Measurements from ENCODE around the gene RYK. TPM values are rescaled to one million over a fixed set of nuclear protein-coding genes. Genes with fewer than 3 reads are reported as not detected.
"Not testable (repeated sequence)": the region's sequence is repeated elsewhere in the genome, so short reads cannot be mapped to it uniquely, and the experiment has no call there.

RYK gene
- total RNA-seq, 2 donors from 2014 or later: 36.1 to 43.2 TPM

DNA sequence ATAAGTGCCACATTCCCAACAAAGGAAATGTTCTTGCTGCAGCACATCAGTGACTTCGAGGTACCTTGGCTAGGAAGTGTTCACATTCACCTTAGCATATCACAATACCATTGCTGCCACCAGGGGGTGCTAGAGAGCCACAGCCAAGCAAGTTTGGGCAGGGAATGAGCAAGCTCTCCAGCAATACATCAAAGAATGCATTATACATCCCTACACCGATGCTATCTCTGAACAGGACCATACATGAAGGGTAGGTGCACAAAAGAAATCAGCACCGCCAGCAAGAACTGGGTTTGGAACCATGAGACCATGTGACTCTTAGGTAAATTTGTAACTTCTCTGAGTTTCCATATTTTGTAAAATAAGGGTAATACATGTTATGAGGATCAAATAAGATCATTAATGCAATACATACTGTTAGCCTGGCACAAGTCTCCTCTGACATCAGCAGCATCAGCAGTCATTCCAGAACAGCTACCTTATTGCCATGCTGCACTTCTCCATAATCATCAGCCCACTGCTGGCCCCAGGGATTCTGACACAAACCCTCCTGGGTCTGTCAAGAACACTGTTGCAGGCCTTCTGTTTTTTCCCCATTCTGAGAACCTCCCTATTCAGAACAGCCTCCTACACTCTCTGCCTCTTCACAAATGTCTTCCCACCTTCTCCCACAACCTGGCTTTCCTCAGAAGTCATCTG lies 37.5 kb downstream of the RYK start:
- Histone ChIP-seq H3K4me1 (no peaks in the 10 kb centered on the region), H3K27ac (no peak overlapping the region), H3K36me3 (replicated peaks in 1 of 2; ENCODE audit: insufficient read depth in 1 of 2, low read depth in 2 of 2) (no peaks in the 10 kb centered on the region), H3K4me3 (no peak overlapping the region), H3K9me3 (no peaks in the 10 kb centered on the region), H3K27me3 (no peaks in the 10 kb centered on the region)
- intact Hi-C loops (cut with DNase I): loop anchor here (10.0 kb wide), 2 partner anchors 92 to 262 kb away; no protein-coding TSS in a partner anchor
- WGBS, 2 donors: 13 to 21% methylated on average over 3 of the region's 3 CpGs
- TF ChIP-seq, protein P1, sequence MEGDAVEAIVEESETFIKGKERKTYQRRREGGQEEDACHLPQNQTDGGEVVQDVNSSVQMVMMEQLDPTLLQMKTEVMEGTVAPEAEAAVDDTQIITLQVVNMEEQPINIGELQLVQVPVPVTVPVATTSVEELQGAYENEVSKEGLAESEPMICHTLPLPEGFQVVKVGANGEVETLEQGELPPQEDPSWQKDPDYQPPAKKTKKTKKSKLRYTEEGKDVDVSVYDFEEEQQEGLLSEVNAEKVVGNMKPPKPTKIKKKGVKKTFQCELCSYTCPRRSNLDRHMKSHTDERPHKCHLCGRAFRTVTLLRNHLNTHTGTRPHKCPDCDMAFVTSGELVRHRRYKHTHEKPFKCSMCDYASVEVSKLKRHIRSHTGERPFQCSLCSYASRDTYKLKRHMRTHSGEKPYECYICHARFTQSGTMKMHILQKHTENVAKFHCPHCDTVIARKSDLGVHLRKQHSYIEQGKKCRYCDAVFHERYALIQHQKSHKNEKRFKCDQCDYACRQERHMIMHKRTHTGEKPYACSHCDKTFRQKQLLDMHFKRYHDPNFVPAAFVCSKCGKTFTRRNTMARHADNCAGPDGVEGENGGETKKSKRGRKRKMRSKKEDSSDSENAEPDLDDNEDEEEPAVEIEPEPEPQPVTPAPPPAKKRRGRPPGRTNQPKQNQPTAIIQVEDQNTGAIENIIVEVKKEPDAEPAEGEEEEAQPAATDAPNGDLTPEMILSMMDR (IDR thresholded peaks at IDR 0.05): peak; percentile 82 to 96 (median 87)
- TF ChIP-seq POLR2A (IDR thresholded peaks at IDR 0.05): no peak
- ATAC-seq (peak; percentile 84), DNase-seq (peak; percentile 80 to 90 (median 84))

DNA sequence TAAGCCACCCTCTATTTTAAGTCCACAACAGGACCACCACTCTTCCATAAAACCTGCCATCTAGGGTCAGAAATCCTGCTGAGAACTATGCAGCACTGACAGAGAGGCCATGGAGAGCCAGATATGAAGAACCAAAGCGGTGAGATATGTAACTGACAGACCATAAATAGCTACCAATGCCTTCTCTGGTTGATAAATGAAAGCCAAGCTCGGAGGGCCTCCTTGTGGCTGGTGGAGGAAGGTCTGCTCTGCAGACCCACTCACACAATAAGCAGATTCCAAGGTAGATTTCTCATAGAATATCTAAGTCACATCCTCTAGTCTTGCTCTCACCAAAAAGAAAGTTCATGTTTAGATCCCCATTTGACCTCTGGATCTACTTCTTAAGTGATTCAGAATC lies 38.9 kb downstream of the RYK start:
- 21 to 35% methylated on average over 2 of the region's 2 CpGs for WGBS, 2 donors
- Histone ChIP-seq H3K4me1 (no peaks in the 10 kb centered on the region), H3K4me3 (no peak overlapping the region), H3K27me3 (no peaks in the 10 kb centered on the region), H3K36me3 (replicated peaks in 1 of 2; ENCODE audit: insufficient read depth in 1 of 2, low read depth in 2 of 2) (no peaks in the 10 kb centered on the region), H3K9me3 (no peaks in the 10 kb centered on the region), H3K27ac (no peak overlapping the region)
- DNase-seq (peak in 2 of 4 donors; percentile 27 to 33), ATAC-seq (peak; percentile 45)
- TF ChIP-seq, protein P1 (IDR thresholded peaks at IDR 0.05): peak in 5 of 7 experiments; percentile 30 to 47 (median 33)
- TF ChIP-seq POLR2A (IDR thresholded peaks at IDR 0.05): no peak
- intact Hi-C loops (cut with DNase I): loop anchor here (10.0 kb wide), 2 partner anchors 93 to 263 kb away; no protein-coding TSS in a partner anchor

DNA sequence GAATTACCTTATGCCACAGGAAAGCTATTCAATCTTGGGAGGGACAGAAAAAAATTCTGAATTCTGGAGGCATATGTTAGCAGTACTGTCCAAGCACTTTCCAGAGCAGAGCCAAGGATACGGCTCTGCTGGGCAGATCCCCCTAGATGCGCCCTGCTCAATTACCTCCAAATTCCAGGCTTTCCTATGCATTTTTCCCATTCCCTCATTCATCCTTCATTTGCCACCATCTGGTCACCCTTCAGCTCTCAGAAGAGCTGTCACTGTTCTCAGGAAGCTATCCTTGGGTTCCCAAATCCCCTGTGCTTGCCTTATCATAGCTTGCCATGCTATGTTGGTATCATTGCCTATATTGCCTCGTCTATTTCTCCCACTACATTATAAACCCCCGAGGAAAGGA lies 45.2 kb downstream of the RYK start:
- peaks cover 0 to 7% of the 10 kb centered on the region in 2 donors for H3K36me3 ChIP-seq (replicated peaks in 1 of 2; ENCODE audit: insufficient read depth in 1 of 2, low read depth in 2 of 2)
- ATAC-seq (no peak), DNase-seq (no peak)
- H3K27me3 ChIP-seq: no peaks in the 10 kb centered on the region
- 92% methylated on average over 4 of the region's 4 CpGs for WGBS, 2 donors
- H3K9me3 ChIP-seq: no peaks in the 10 kb centered on the region
- no peak overlapping the region for H3K27ac ChIP-seq
- H3K4me3 ChIP-seq: no peak overlapping the region
- H3K4me1 ChIP-seq: no peaks in the 10 kb centered on the region
- intact Hi-C loops (cut with DNase I): no loop called here
- TF ChIP-seq, protein P1 (IDR thresholded peaks at IDR 0.05): no peak
- no peak for TF ChIP-seq POLR2A (IDR thresholded peaks at IDR 0.05)

DNA sequence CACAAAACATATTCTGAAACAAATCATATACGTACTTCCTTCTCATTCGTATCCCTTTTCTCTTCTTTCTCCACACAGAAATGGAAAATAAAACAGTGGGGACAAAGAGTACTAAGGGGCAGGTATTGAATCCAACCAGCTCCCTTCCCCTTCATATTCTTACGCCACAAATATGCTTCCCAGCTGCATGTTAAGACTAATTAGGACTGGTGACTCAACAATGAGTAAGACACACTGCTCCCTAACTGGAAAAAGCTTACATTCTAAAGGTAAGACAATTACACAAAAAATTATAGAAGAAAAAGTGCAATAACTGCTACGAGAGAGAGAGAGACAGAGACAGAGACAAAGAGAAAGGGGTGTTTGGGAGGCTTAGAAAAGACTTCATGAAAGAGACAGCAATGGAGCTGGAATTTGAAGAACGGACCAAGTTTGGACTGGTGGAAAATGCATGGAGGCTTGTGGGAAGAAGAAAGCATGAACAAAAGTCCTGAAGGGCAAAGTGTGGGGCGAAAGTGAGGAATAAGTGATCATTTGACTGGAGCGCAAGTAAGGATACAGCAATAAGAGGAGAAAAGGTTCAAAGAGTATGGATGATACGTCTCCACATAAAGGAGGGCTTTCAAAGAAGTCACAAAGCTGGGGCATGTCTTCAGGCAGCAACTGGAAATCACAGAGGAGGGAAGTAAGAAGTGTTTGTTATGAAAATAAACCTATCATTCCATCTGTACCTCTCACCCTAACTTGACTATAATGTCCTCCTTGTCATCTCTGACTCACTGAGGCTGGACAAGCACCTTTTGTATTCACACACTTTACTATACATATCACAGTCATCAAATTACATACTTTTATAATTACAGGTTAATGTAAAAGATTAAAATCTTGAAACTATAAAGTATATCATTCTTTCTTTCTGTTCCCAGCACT lies 49.2 kb downstream of the RYK start:
- 95% methylated on average over 8 of the region's 8 CpGs for WGBS, 2 donors
- Histone ChIP-seq H3K27ac (no peak overlapping the region), H3K9me3 (no peaks in the 10 kb centered on the region), H3K27me3 (no peaks in the 10 kb centered on the region), H3K36me3 (replicated peaks in 1 of 2; ENCODE audit: insufficient read depth in 1 of 2, low read depth in 2 of 2) (peaks cover 4 to 13% of the 10 kb centered on the region in 2 donors), H3K4me1 (no peaks in the 10 kb centered on the region), H3K4me3 (no peak overlapping the region)
- ATAC-seq (no peak), DNase-seq (no peak)
- TF ChIP-seq, protein P1 (IDR thresholded peaks at IDR 0.05): no peak
- TF ChIP-seq POLR2A (IDR thresholded peaks at IDR 0.05): no peak
- intact Hi-C loops (cut with DNase I): no loop called here

DNA sequence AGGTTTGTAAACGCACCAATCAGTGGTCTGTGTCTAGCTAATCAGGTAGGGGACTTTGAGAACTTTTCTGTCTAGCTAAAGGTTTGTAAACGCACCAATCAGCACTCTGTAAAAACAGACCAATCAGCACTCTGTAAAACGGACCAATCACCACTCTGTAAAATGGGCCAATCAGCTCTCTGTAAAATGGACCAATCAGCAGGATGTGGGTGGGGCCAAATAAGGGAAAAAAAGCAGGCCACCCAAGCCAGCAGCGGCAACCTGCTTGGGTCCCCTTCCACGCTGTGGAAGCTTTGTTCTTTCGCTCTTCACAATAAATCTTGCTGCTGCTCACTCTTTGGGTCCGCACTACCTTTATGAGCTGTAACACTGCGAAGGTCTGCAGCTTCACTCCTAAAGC lies 50.8 kb downstream of the RYK start:
- H3K9me3 ChIP-seq; H3K4me3 ChIP-seq; ATAC-seq; DNase-seq; H3K27me3 ChIP-seq; intact Hi-C loops (cut with DNase I); H3K27ac ChIP-seq; H3K4me1 ChIP-seq: not testable (repeated sequence)
- 89 to 100% methylated on average over 7 to 8 of the region's 8 CpGs for WGBS, 2 donors
- H3K36me3 ChIP-seq (replicated peaks in 1 of 2; ENCODE audit: insufficient read depth in 1 of 2, low read depth in 2 of 2): peaks cover 4 to 13% of the 10 kb centered on the region in 2 donors
